Esophagus muscularis mucosa (tissue), 3 donors: ENCODE results near the gene MTUS2.

Experiments
- CTCF ChIP-seq, 3 experiments: fragments of 200-600 bp in 2 of 3; fragments of 450-650 bp in 1 of 3; sonication (generic) in 2 of 3; IDR thresholded peaks; one replicate each; pipeline ENCODE4 v1.5.1; 2017 to 2019; ENCODE audit warnings: antibody characterized with exemption in 3 of 3, mild to moderate bottlenecking in 2 of 3, moderate library complexity in 1 of 3
- POLR2AphosphoS5 ChIP-seq, 2 donors: sonication (generic); formaldehyde crosslinking; IDR thresholded peaks; one replicate each; pipeline ENCODE4 v1.6.1; 2017; ENCODE audit warnings: antibody characterized with exemption in 2 of 2

GRCh38 chr13:29210676-29211075 lies 390.5 kb downstream of the MTUS2 start:
- TF ChIP-seq CTCF (IDR thresholded peaks at IDR 0.05) (no peak), POLR2AphosphoS5 (IDR thresholded peaks at IDR 0.05) (no peak)
